Ishikawa (cell line): ENCODE measurements around the gene CFAP77.

ENCODE experiments used
- EP300 ChIP-seq: IDR thresholded peaks from 2 replicates; pipeline ENCODE4 v1.6.1; 2012; ENCODE audit warnings: borderline replicate concordance
- TAF1 ChIP-seq: IDR thresholded peaks from 2 replicates; pipeline ENCODE4 v1.6.1; 2012; ENCODE audit warnings: low read depth, mild to moderate bottlenecking

DNA sequence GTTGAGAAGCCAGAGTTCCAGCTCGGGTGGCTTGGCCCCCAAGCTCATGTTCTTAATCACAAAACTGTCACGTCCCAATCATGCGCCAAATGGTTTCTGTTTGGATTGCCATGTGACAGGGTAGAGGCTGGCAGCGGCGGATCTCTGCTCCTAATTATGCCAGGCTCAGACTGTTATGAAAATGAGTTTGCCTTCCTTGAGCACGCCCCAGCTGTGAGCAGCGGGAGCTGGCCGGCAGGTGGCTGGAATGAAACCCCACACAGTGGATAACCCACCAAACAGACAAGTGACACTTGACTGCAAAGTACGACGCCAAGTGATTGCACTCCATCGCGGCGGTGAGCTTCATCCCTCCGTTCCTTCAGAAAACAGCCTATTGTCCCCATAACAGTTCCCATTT, 75.4 kb downstream of the CFAP77 start:
- no peak for TF ChIP-seq TAF1
- no peak for TF ChIP-seq EP300
